AG09319 (cell line): ENCODE data around the gene LRFN3.
A peak's percentile ranks its signal among the peaks of the same experiment; 100 is the strongest.
"Not testable (repeated sequence)": the region's sequence is repeated elsewhere in the genome, so short reads cannot be mapped to it uniquely, and the experiment has no call there.

Experiments
- DNase-seq: peaks from one replicate; pipeline ENCODE4 v3.0.0-alpha.2; 2010; ENCODE audit warnings: low read depth; ENCODE audit errors: extremely low read depth
- TF ChIP-seq, protein P1 (sequence below): IDR thresholded peaks from 2 replicates; pipeline ENCODE4 v1.5.1; 2011; ENCODE audit warnings: low read depth, mild to moderate bottlenecking, inconsistent platforms, low read length, moderate library complexity

Gene LRFN3

GRCh38 chr19:35935911-35936737 lies at the start of gene LRFN3:
Gene LRFN3, plus strand, starts transcription at chr19:35936374. Its CDS starts 3,052 bp downstream, at chr19:35939426.
- TF ChIP-seq, protein P1, sequence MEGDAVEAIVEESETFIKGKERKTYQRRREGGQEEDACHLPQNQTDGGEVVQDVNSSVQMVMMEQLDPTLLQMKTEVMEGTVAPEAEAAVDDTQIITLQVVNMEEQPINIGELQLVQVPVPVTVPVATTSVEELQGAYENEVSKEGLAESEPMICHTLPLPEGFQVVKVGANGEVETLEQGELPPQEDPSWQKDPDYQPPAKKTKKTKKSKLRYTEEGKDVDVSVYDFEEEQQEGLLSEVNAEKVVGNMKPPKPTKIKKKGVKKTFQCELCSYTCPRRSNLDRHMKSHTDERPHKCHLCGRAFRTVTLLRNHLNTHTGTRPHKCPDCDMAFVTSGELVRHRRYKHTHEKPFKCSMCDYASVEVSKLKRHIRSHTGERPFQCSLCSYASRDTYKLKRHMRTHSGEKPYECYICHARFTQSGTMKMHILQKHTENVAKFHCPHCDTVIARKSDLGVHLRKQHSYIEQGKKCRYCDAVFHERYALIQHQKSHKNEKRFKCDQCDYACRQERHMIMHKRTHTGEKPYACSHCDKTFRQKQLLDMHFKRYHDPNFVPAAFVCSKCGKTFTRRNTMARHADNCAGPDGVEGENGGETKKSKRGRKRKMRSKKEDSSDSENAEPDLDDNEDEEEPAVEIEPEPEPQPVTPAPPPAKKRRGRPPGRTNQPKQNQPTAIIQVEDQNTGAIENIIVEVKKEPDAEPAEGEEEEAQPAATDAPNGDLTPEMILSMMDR, result no peak
- peak; percentile 14 for DNase-seq

DNA sequence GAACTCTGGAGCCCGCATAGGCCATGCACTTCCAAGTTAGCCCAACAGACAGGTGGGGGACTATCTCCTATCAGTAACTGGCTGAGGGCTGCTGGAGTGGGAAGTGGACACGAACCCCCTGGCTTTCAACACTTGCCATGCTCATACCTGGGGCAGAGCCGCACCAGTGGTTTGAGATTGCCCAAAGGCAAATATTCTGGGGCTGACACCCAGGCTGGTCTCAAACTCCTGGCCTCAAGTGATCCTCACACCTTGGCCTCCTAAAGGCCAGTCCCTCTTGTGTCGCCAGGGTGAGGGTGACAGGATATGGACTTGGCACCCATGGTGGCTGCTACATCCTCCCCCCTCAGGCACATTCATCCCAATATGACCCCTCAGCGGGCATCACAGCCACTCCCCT lies 49.0 kb upstream of the LRFN3 start:
- TF ChIP-seq, protein P1, result no peak

GRCh38 chr19:35888398-35888797 lies 47.8 kb upstream of the LRFN3 start:
- TF ChIP-seq, protein P1, result no peak
- no peak for DNase-seq

More for the DNA sequence above, 49.0 kb upstream of the LRFN3 start:
- DNase-seq, result no peak

DNA sequence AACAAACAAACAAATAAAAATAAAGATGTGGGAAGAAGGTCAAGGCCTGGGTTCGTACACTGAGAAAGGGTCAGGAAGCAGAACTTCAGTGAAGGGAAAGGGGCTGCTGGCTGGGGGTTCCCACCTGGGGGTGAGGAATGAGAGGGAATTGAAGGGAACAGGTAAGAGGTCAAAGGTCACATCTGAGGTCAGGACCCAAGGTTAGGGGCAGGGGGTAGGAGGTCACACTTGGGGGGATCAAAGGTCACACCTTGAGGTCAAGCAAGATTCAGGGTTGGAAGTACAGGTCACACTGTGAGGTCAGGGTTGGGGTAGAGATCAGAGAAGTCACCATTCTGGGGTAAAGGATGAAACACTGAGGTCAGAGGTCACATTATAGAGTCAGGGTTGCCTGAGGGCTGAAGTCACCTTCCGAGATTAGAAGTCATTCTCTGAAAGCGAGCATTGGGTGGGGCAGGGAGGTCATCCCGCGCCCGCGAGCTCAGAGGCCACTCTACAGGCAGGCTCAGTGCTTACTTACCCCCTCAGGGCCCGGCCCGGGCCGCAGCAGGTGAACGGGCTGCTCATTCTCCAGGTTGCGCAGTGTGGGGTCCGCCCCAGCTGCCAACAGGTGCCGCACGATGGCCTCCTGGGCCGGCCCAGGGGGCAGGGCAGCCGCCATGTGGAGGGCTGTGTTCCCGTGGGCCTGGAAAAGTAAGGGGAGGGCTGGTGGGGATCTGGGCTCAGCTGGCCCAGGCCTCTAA lies 46.6 kb upstream of the LRFN3 start:
- TF ChIP-seq, protein P1, result no peak
- no peak for DNase-seq

- no peak for DNase-seq
- TF ChIP-seq, protein P1, result no peak
Measured at GRCh38 chr19:35890113-35890650, 46.0 kb upstream of the LRFN3 start.

DNA sequence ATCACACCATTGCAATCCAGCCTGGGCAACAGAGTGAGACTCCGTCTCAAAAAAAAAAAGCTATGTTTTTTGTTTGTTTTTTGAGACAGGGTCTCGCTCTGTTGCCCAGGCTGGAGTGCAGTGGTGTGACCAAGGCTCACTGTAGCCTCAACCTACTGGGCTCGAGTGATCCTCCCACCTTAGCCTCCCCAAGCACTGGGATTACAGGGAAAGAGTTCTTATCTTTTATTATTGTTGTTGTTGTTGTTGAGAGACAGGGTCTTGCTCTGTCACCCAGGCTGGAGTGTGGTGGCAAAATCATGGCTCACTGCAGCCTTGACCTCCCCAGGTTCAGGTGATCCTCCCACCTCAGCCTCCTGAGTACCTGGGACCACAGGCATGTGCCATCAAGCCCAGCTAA lies 44.4 kb upstream of the LRFN3 start:
- not testable (repeated sequence) for DNase-seq

DNA sequence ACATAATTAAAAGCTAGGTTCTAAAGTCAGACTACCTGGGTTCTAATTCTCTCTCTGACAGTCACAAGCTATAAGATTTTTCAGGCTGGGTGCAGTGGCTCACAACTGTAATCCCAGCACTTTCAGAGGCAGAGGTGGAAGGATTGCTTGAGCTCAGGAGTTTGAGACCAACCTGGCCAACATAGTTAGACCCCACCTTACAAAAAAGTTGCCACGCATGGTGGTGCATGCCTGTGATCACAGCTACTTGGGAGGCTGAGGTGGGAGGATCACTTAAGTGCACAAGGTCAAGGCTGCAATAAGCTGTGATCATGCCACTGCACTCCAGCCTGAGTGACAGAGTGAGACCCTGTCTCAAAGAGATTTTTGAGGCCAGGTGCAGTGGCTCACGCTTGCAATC lies 41.8 kb upstream of the LRFN3 start:
- TF ChIP-seq, protein P1, result no peak
- DNase-seq, result no peak
